ENCODE results near the gene MYH6.

DNA sequence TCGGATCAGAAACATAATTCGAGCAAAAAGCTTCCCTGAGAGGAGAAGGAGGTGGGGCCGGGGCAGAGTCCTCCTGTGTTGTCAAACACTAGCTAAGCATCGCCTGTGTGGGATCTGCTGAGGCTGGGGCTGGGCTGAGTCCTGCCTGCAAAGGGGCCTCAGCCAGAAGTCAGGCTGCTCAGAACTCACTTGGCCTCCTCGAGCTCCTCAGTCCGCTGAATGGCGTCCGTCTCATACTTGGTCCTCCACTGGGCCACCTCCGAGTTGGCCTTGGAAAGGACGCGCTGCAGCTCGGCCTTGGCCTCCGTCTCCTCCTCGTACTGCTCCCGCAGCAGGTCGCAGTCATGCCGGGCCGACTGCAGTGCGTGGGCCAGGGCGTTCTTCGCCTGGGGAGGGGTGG is 9.9 kb upstream of the MYH6 start:
- TF ChIP-seq RAD21 (IDR thresholded peaks at IDR 0.05) (no peak), TAF1 (conservative IDR thresholded peaks at IDR 0.05) (no peak), SP1 (IDR thresholded peaks at IDR 0.05) (no peak)
- TF ChIP-seq, protein P1, sequence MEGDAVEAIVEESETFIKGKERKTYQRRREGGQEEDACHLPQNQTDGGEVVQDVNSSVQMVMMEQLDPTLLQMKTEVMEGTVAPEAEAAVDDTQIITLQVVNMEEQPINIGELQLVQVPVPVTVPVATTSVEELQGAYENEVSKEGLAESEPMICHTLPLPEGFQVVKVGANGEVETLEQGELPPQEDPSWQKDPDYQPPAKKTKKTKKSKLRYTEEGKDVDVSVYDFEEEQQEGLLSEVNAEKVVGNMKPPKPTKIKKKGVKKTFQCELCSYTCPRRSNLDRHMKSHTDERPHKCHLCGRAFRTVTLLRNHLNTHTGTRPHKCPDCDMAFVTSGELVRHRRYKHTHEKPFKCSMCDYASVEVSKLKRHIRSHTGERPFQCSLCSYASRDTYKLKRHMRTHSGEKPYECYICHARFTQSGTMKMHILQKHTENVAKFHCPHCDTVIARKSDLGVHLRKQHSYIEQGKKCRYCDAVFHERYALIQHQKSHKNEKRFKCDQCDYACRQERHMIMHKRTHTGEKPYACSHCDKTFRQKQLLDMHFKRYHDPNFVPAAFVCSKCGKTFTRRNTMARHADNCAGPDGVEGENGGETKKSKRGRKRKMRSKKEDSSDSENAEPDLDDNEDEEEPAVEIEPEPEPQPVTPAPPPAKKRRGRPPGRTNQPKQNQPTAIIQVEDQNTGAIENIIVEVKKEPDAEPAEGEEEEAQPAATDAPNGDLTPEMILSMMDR (IDR thresholded peaks at IDR 0.05; ENCODE audit: low read depth, low read length, missing input control) = no peak
- TF ChIP-seq, protein P2, sequence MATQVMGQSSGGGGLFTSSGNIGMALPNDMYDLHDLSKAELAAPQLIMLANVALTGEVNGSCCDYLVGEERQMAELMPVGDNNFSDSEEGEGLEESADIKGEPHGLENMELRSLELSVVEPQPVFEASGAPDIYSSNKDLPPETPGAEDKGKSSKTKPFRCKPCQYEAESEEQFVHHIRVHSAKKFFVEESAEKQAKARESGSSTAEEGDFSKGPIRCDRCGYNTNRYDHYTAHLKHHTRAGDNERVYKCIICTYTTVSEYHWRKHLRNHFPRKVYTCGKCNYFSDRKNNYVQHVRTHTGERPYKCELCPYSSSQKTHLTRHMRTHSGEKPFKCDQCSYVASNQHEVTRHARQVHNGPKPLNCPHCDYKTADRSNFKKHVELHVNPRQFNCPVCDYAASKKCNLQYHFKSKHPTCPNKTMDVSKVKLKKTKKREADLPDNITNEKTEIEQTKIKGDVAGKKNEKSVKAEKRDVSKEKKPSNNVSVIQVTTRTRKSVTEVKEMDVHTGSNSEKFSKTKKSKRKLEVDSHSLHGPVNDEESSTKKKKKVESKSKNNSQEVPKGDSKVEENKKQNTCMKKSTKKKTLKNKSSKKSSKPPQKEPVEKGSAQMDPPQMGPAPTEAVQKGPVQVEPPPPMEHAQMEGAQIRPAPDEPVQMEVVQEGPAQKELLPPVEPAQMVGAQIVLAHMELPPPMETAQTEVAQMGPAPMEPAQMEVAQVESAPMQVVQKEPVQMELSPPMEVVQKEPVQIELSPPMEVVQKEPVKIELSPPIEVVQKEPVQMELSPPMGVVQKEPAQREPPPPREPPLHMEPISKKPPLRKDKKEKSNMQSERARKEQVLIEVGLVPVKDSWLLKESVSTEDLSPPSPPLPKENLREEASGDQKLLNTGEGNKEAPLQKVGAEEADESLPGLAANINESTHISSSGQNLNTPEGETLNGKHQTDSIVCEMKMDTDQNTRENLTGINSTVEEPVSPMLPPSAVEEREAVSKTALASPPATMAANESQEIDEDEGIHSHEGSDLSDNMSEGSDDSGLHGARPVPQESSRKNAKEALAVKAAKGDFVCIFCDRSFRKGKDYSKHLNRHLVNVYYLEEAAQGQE (IDR thresholded peaks at IDR 0.05) = no peak
- TF ChIP-seq, protein P3, sequence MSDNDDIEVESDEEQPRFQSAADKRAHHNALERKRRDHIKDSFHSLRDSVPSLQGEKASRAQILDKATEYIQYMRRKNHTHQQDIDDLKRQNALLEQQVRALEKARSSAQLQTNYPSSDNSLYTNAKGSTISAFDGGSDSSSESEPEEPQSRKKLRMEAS (IDR thresholded peaks at IDR 0.05) = no peak

Data from liver (tissue), 3 donors.